SIG-M5 treated with dmso at 0.1 percent for 504 hours (cell line): ENCODE measurements around the gene MSI2.

Source experiments
- DNase-seq: peaks from one replicate; lab custom pipeline; 2025; ENCODE audit not compliant: unreplicated experiment; lab: John Stamatoyannopoulos, UW

MSI2 gene

DNA sequence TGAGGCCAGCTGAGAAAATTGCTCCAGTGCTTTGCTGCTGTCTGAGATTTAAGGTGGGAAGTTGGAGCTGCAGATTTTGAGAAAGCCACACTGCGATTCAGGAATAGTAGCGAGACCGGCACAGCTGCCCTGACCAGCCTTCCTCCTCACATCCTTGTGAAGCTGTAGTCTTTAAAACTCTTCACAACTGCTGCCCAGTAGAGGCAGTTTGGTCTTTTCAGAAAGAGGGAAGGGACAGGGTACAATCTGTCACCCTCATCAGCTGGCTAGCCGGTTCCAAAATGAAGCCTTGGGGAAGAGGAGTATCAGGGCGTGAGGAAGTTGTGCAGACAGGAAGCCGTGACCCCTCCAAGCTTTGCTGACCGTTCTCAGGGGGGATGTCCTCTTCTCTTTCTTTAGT, 195.3 kb downstream of the MSI2 start:
- no peak for DNase-seq

DNA sequence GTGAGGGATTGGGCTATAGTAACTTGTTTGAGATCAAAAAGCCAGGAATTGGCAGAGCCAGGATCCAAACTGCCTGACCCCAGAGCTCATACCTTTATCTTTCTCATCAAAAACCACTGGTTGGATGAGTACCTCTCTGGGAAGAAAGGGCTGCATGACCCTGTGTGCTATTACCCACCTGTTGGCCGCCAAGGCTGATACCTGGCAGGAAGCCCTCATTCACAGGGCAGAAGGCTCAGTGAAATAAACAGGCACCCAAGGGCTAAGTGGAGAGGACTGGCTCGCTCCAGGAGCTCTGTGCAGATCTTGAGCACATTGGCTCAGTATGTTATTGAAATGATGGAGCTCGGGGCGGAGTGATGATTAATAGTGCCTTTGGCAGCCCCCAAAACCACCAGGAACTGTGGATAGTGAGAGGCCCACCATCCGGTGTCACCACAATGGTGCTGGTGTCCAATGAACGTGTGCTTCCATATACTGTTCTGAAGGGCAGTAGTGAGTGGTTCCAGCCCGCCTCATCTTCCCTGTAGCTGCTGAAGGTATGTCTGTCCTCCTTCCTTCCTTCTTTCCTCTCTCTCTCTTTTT, 197.6 kb downstream of the MSI2 start:
- DNase-seq: no peak

DNA sequence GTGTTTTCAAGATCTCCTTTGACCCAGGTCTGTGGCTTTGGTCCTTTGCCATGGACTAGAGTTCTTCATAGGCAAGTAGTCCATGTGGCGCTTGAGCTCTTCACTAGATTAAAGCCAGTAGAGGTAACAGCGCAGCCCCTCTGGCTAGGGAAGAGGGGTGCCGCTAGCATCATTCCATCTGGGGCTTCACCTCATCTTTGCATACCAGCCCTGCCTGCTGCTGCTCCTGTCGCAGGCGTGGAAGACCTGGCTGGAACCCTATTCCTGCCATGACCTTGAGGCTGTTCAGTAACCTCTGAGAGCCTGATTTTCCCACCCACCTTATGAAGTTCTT, 198.4 kb downstream of the MSI2 start:
- DNase-seq: no peak

DNA sequence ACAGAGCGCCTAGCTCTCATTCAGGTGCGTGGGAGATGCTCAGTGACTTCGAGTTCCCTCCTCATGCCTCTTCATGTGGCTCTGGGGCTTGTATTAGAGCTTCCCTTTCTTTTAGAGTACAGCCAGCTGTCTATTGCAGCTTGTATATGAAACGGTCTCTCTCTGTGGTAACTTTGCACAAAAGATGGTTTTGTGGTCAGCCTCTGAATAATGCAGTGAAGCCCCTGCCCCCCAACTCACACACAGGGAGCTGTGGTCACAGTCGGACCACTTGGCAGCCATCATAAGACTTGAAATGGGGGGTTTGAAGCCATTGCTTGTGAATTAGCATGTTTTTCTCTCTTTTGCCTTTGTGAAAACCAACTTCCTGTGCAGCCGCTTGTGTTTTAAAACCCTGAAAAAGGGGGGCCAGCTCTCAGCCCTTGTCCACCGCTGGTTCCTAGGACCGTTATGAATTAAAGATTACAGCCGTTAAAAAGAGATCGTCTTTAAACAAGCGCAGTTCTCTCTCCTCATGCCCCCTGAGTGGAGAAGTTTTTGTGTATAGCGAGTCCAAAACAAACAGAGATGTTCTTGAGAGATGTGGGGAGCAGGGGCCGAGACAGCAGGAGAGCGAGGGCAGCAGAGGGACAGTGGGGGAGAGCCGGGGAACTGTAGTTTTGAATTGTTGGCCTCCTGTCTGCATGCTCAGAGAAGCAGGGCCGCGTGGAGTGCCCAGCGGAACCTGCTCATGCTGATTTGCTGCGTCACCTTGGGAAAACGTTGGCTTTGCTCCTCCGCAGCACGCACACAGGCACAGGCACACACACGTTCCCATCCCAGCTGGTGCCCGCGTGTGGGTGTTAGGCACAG, 199.0 kb downstream of the MSI2 start:
- peak; percentile 92 for DNase-seq

DNA sequence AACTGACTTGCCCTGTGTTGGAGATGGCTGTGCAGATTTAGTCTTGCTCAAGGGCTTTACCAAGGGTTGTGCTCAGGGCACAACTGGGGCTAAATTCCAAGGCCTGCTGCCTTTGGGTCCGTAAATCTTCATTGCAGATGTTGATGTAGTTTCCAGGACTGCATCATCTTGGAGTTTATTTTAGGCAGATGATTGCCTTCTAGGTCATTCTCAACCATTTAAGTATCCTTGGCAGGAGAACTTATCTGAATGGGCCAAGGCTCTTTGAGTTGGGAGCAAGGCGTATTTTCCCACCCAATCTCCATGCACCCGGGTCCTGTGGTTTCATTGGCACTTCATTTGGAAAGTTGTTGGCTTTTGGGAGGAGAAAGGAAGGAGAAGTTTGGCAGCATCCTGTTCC, 200.3 kb downstream of the MSI2 start:
- DNase-seq: no peak

DNA sequence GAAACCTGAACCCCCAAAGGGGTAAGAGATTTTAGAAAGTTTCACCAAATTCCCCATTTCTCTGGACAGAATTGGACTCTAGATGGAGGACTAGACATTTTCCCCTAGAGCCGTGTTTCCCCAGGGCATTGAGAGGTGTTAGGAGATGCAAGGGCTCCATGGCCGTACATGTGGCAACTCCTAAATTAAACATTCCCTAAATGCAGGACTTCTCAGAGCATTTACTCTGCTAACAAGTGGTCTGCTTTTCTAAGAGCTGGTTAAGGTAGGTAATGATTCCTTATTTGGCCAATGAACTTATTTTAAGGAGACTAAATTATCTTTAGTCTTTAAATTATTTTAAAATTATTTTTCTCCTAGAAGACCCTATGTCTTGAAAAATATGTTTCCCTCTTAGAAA, 200.9 kb downstream of the MSI2 start:
- DNase-seq: no peak

DNA sequence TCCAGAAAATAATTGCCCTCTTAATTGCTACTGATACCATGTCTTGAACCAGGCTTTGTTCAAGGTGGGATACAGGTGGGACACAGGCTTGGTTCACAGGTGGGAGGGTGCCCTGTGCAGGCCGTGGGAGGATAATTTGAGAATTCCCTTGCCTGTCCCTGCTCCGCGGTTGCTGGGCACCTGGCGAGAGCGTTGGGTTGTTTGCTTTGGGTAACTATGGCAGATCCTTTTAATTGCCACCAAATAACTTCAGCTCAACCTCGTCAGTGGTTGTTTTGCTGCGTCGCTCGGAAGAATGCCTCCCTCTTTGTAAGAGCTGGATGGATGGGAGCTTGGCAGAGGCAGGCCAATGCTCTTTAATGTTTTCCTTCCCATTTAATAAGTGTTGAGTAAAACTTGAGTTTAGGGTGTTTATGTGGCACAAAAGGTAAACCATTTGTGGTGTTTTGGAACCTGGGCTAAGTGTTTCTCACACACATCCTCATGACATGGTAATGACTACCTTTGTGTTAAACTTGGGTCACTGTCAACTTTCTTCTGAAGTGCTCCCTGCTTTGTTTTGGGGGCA, 202.5 kb downstream of the MSI2 start:
- no peak for DNase-seq

DNA sequence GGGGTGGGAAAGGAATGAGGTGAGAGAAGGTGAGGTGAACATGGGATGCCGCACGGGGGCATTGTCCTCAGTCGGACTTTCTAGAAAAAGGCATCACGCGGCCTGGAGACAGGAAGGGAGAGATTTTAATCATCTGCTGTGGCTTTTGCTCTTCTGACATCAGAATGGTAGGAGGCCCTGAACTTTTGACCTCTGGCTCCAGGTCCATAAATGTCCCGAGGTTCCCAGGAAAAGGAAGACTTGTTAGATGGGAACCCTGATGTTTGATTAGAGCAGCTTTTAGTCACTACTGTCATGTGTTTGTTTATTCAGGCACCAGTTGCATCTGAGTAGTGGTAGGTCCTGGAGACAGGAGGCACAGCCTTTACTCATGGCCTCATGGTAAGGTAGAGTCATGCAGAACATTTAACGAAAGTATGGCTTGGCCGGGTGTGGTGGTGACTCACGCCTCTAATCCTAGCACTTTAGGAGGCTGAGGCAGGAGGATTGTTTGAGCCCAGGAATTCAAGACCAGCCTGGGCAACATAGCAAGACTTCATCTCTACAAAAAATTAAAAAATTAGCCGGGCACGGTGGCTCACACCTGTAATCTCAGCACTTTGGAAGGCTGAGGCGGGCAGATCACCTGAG, 203.1 kb downstream of the MSI2 start:
- DNase-seq: peak; percentile 63

DNA sequence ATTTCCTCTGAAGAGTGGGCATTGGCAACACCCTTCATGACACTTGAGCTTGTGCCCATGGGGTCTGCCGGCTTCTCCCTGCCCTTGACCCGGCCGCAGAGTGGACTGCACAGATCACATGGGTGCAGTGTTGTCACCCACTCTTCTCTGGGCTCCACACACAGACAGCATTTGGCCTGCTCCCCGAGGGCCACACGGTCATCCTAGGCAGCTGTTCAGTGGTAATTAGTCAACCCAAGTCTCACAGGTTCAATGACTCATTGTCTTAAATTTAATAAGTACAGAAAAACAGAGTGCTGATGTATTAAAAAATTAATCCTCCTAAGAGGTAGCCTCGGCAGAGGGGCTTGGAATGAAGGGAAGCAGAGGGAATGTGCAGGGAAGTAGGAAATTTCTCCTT, 204.8 kb downstream of the MSI2 start:
- DNase-seq: no peak

DNA sequence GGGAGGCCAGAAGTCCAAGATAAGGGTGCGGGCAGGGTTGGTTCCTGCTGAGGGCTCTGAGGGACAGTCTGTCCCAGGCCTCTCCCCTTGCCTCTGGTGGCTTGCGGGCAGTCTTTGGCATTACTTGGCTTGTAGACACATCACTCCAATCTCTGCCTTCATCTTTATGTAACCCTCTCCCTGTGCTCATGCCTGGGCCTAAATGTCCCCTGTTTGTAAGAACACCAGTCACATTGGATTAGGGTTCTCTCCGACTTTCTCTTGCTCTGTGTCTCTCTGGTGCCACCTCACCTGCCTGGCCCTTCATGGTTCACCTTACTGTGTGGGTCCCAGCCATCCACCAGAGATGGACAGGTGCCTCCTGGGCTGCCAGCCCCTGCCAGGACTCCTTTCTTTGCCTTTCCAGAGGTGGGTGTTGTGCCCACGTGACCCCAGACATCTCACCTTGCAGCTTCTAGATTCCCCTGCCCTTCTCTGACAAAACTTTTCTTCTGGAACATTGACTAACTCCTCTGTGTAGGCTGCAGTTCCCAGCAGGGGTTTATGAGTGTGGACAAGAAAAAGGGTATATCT, 205.8 kb downstream of the MSI2 start:
- DNase-seq: no peak

DNA sequence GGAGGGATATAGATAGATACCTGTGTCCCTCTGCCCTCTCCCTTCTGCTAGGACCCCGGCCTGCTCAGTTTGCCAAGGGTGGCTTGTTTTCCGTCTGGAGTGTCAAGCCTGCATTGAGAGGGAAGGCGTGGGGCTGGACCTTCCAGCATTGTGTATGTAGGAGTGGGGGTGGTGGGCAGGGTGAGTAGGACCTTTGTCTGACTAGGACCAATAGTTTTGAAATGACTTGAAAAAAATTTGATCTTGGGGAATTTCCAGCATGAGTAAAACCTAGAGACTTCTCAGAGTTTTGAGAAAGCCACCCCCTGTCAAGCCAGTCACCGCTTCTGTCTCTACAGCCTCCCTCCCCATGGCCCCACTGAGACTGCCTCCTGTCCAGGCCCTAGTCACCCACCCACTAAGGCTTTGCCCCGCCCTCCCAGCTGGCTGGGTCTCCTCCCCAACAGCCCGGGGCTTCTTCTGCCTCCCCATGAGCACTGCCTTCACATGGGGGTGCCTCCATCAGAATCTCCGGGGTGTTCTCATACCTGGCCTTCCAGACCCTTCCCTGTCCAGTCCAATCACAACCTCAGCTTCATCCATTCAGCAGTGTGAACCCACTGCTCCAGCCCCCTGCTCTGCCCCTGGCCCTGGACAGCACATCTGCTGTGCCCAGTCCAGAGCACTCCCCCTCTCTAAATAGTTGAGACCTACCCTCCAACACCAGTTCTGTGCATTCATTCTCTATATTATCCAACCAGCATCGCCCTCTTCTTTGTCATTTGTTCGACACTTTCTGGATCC, 207.0 kb downstream of the MSI2 start:
- no peak for DNase-seq

DNA sequence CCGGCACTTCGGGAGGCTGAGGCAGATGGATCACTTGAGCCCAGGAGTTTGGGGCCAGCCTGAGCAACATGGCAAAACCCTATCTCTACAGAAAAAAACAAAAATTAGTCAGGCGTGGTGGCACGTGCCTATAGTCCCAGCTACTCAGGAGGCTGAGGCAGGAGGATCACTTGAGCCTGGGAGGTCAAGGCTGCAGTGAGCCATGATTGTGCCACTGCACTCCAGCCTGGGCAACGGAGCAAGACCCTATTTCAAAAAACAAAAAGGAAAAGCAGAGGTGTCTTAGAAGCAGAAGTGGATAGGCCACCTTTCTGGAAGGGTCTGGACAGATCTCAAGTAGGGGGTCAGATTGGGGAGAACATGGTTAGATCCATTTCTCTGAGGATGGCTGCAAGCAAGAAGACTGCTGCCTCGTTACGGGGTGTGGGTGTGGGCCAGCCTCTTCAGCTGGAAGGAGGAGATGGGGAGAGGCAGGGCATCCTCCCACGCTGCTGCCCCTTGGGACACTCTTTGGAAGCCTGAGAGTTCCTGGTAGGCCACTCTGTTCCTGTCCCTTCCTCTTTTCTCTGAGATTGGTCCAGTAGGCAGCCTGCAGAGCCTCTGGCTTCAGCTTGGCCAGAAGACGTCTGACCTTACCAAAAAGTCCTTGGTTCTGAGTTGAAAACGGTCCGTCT, 208.0 kb downstream of the MSI2 start:
- DNase-seq: no peak

DNA sequence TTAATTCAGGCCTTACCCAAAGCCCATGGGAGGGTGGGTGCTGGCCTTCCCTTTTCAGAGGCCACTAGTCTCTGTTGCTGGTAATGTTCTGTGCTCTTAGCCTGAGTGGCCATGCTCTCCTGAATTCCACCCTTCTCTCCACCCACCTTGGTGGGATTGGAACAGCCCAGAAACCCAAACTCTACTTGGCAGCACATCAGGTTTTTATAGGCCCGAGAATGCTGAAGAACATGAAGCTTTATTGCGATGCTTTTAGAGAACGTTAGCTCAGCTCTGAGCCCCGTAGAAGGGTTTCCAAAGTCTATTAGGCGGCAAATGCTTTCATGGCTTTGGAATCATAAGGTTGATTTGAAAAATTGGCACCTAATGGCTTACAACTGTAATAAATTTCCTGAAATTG, 209.3 kb downstream of the MSI2 start:
- no peak for DNase-seq

DNA sequence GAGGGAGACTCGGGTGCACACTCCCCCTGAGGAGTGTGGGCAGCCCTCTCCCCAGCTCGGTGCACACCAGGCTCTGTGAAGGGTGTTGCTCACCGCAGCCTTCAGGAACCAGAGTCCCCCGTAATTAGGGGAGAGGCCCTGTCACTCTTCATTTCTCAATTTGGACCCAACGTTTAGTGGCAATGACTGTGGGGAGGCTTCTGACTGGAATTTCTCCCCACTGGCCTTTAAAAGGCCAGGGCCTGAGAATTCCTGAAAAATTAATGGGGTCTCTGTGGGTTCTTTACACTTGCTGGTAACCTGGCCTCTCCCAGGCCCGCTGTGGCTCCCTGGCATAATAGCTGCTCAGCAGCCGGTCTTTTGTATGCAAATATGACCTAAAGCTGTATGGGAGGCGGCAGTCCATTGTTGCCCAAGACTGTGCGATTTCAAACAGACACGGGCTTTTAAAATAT, 209.7 kb downstream of the MSI2 start:
- DNase-seq: no peak

DNA sequence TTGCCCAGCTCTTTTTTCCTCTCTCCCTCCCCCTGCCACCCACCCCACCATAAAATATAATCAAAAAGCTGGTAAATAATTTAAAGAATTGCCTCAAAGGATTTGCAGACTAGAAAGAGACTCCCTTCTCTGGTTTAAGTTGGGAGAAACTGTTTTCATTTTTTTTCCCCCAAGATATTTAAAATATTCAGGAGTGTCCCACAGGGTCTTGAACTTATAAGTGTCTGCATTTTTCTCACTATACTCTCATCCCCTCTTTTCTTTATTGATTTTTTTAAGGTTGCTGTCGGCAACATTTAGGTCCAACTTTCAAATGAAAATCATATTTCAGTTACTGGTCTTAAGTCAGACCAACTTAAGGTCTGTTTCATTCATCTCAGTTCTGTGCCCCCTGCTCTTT, 210.2 kb downstream of the MSI2 start:
- no peak for DNase-seq

DNA sequence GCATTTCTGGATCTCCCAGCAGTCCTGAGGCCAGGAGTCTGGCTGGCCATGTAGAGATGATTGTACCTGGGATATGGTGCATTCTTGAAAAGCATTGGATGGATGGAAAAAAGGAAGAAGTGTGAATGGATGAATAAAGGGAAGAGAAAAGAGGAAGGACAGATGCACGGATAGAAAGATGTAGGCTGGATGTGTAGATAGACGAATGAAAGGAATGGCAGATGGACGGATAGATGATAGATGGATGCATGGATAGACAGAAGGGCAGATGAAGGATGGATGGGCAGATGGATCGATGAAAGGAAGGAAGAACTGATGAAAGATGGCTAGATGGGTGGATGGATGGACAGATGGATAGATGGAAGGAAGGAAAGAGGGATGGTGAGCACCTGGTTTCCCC, 210.9 kb downstream of the MSI2 start:
- no peak for DNase-seq

DNA sequence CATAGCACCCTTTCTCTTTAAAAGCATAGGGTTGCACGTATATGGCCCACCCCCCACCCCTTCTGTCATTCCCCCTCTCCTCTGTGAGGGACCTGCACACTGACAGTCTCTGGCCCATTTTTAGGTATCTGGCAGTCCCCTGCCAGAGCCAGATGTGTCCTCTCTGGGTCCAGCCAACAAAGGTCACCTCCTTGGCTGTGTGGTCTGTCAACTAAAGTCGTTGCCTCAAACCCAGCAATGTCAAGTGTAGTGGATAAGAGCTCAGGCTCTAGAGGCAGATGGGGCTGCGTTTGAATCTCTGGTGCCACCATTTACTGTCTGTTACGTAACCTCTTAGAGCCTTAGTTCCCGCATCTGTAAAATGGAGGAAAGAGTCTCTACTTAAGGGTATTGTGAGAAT, 211.5 kb downstream of the MSI2 start:
- DNase-seq: no peak

DNA sequence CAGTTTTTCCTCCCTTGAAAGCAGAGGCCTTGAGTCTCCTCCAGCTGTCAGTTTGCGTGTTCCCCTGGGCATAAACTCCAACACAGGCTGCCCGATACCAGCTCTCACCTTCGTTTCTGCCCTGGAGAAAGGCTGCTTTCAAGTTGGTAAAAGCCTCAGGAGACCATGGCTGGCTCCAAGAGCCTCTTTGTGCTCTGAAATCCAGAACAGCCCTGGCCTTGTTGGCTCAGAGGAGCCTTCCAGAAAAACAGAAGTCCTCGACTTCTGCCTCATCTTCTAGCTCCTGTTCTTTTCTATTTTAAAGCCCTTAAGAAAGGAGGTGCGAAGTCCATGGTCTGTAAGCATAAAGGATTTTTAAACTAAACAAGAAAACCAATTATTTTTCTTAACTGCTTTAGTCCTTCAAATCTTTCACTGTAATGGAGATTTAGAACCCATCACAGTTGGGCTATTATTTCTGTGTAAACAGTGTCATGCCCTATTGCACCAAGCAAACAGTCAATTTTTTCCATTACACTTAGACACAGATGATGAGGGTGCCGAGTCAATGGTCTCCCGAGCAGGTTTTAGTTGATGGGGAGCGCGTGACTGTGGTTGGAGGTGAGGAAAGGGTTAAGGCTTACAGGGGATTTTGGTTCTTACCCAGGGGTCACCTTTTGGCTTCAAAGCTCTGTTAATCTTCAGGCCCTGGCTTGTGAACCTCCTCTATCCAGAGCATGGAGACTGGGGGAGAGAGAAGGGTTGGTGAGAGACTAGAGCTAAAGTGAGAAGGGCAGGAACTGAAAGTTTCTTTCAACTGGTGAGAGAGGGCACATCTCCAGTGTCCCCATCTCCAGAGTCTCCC, 212.8 kb downstream of the MSI2 start:
- DNase-seq: no peak

DNA sequence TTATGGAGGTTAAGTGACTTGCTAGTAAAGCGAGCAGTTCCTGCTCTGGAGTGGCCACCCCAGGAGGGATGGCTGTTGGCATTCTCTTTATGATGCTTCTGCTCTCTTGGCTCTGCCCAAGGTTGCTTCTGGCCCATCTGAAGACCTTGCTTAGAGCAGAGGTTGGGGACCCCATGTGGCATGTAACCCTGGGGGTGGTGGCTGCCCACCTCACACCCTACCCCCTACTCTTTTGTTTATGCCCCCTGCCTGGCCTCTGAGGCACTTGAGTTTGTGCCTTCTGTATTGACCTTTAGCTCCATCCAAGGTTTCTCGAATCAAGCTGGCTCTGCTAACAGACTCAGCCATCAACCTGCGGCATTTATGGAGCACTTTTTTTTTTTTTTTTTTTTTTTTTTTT, 214.6 kb downstream of the MSI2 start:
- DNase-seq: no peak
